ENCODE results near the gene GBA3. TPM values are rescaled to one million over a fixed set of nuclear protein-coding genes. Genes with fewer than 3 reads are reported as not detected.

Gene GBA3
- total RNA-seq, 1 donor from 2014 or later, result not detected

GRCh38 chr4:22850630-22851029 is 157.9 kb downstream of the GBA3 start:
- H3K9me3 Mint-ChIP-seq (ENCODE audit: unreplicated experiment), result no peaks in the 10 kb centered on the region
- no peaks in the 10 kb centered on the region for H3K27me3 Mint-ChIP-seq (ENCODE audit: unreplicated experiment)

GRCh38 chr4:22857411-22857810 is 164.7 kb downstream of the GBA3 start:
- H3K27me3 Mint-ChIP-seq (ENCODE audit: unreplicated experiment), result no peaks in the 10 kb centered on the region
- H3K4me1 Mint-ChIP-seq (ENCODE audit: unreplicated experiment), result peaks cover 2% of the 10 kb centered on the region
- H3K36me3 Mint-ChIP-seq (ENCODE audit: low read depth, unreplicated experiment), result no peaks in the 10 kb centered on the region
- no peak overlapping the region for H3K4me3 Mint-ChIP-seq (ENCODE audit: unreplicated experiment)
- H3K27ac Mint-ChIP-seq (ENCODE audit: unreplicated experiment), result no peak overlapping the region
- no peak for DNase-seq (ENCODE audit: low spot score)
- no peaks in the 10 kb centered on the region for H3K9me3 Mint-ChIP-seq (ENCODE audit: unreplicated experiment)
- TF ChIP-seq CTCF (IDR thresholded peaks at IDR 0.05; ENCODE audit: unreplicated experiment), result no peak

More at GRCh38 chr4:22850630-22851029, 157.9 kb downstream of the GBA3 start:
- H3K36me3 Mint-ChIP-seq (ENCODE audit: low read depth, unreplicated experiment), result no peaks in the 10 kb centered on the region
- TF ChIP-seq CTCF (IDR thresholded peaks at IDR 0.05; ENCODE audit: unreplicated experiment), result no peak
- H3K27ac Mint-ChIP-seq (ENCODE audit: unreplicated experiment), result no peak overlapping the region
- no peaks in the 10 kb centered on the region for H3K4me1 Mint-ChIP-seq (ENCODE audit: unreplicated experiment)
- no peak overlapping the region for H3K4me3 Mint-ChIP-seq (ENCODE audit: unreplicated experiment)
- no peak for DNase-seq (ENCODE audit: low spot score)

- H3K4me3 Mint-ChIP-seq (ENCODE audit: unreplicated experiment), result no peak overlapping the region
- no peak for DNase-seq (ENCODE audit: low spot score)
- H3K36me3 Mint-ChIP-seq (ENCODE audit: low read depth, unreplicated experiment), result no peaks in the 10 kb centered on the region
- H3K4me1 Mint-ChIP-seq (ENCODE audit: unreplicated experiment), result peaks cover 2% of the 10 kb centered on the region
- no peaks in the 10 kb centered on the region for H3K27me3 Mint-ChIP-seq (ENCODE audit: unreplicated experiment)
- no peak overlapping the region for H3K27ac Mint-ChIP-seq (ENCODE audit: unreplicated experiment)
- no peaks in the 10 kb centered on the region for H3K9me3 Mint-ChIP-seq (ENCODE audit: unreplicated experiment)
- no peak for TF ChIP-seq CTCF (IDR thresholded peaks at IDR 0.05; ENCODE audit: unreplicated experiment)
Measured at GRCh38 chr4:22859318-22859717, 166.6 kb downstream of the GBA3 start.

Other genes with a start within 250 kb of the GBA3 start
- 20.1 TPM for gene ADGRA3, start 176.9 kb upstream of the GBA3 start, total RNA-seq (ENCODE audit: unreplicated experiment)